CD14-positive monocyte (primary cell): Measurements from ENCODE around the gene PDE12. TPM values are rescaled to one million over a fixed set of nuclear protein-coding genes. Genes with fewer than 3 reads are reported as not detected.

Experiments used
- DNase-seq, 3 donors: peaks; one replicate each; pipeline ENCODE4 v3.0.0-alpha.2; 2011 to 2022
- H2AFZ ChIP-seq: 2 replicates; pipeline ENCODE4 v1.6.0; 2012; ENCODE audit warnings: mild to moderate bottlenecking, low read depth, low read length, inconsistent platforms; ENCODE audit not compliant: insufficient read depth, poor library complexity, severe bottlenecking
- H3K27ac ChIP-seq, 2 donors: 1 replicate in 1 of 2; 2 replicates in 1 of 2; pipeline ENCODE4 v1.5.1; 2012 to 2013; ENCODE audit warnings: low read length in 2 of 2, control low read depth in 1 of 2, inconsistent platforms in 1 of 2, low read depth in 1 of 2, mild to moderate bottlenecking in 1 of 2
- H3K27me3 ChIP-seq, 2 donors: one replicate each; pipeline versions ENCODE4 v1.6.0 to v1.6.1; 2011 to 2013; ENCODE audit warnings: low read length in 2 of 2; ENCODE audit not compliant: control insufficient read depth in 2 of 2, insufficient read depth in 2 of 2
- H3K36me3 ChIP-seq, 2 donors: replicated peaks in 1 of 2; 1 replicate in 1 of 2; 2 replicates in 1 of 2; pipeline versions ENCODE4 v1.5.1 to v1.6.1; 2012 to 2013; ENCODE audit warnings: low read length in 2 of 2, control low read depth in 1 of 2, inconsistent platforms in 1 of 2, mild to moderate bottlenecking in 1 of 2; ENCODE audit not compliant: insufficient read depth in 2 of 2, control insufficient read depth in 1 of 2
- H3K4me1 ChIP-seq, 2 donors: 1 replicate in 1 of 2; 2 replicates in 1 of 2; pipeline versions ENCODE4 v1.5.1 to v1.6.1; 2012 to 2013; ENCODE audit warnings: low read length in 2 of 2, control low read depth in 1 of 2, inconsistent platforms in 1 of 2, mild to moderate bottlenecking in 1 of 2, moderate library complexity in 1 of 2; ENCODE audit not compliant: insufficient read depth in 2 of 2, control insufficient read depth in 1 of 2
- H3K4me2 ChIP-seq: replicated peaks from 2 replicates; pipeline ENCODE3; 2012; ENCODE audit warnings: low read length, moderate library complexity, mild to moderate bottlenecking; ENCODE audit not compliant: poor library complexity, severe bottlenecking; ENCODE audit errors: extremely low read depth
- H3K4me3 ChIP-seq, 3 experiments: fragments of 200-600 bp in 1 of 3; sonication (generic) in 1 of 3; replicated peaks in 1 of 3; 1 replicate in 2 of 3; 2 replicates in 1 of 3; pipeline ENCODE4 v1.5.1; 2011 to 2013; ENCODE audit warnings: low read length in 3 of 3, mild to moderate bottlenecking in 3 of 3, control low read depth in 2 of 3, low read depth in 2 of 3, inconsistent platforms in 1 of 3, moderate library complexity in 1 of 3
- H3K79me2 ChIP-seq: 2 replicates; pipeline ENCODE4 v1.6.0; 2012; ENCODE audit warnings: mild to moderate bottlenecking, control low read depth, inconsistent platforms, low read length, moderate library complexity; ENCODE audit not compliant: insufficient read depth
- H3K9ac ChIP-seq: 2 replicates; pipeline ENCODE4 v1.6.0; 2017; ENCODE audit warnings: low read length, mild to moderate bottlenecking; ENCODE audit not compliant: insufficient read depth, poor library complexity, severe bottlenecking
- H3K9me3 ChIP-seq, 2 donors: replicated peaks in 1 of 2; 1 replicate in 1 of 2; 2 replicates in 1 of 2; pipeline versions ENCODE4 v1.5.1 to v1.6.1; 2012 to 2013; ENCODE audit warnings: low read length in 2 of 2, control low read depth in 1 of 2; ENCODE audit not compliant: control insufficient read depth in 1 of 2, insufficient read depth in 1 of 2
- H4K20me1 ChIP-seq: 2 replicates; pipeline ENCODE4 v1.6.0; 2012; ENCODE audit warnings: mild to moderate bottlenecking, low read length, control low read depth, moderate library complexity; ENCODE audit not compliant: insufficient read depth
- H3K27ac Mint-ChIP-seq, 7 donors: one replicate each; pipeline ENCODE4 v1.8.0; 2020; ENCODE audit warnings: mild to moderate bottlenecking in 7 of 7, mixed read lengths in 7 of 7, moderate library complexity in 6 of 7, inconsistent platforms in 2 of 7
- H3K27me3 Mint-ChIP-seq, 3 donors: one replicate each; pipeline ENCODE4 v1.8.0; 2021 to 2022; ENCODE audit warnings: low read depth in 3 of 3, mild to moderate bottlenecking in 3 of 3, mixed read lengths in 3 of 3, moderate library complexity in 3 of 3, inconsistent platforms in 1 of 3
- H3K36me3 Mint-ChIP-seq, 2 donors: one replicate each; pipeline ENCODE4 v1.8.0; 2020; ENCODE audit warnings: mixed read lengths in 2 of 2, inconsistent platforms in 1 of 2, mild to moderate bottlenecking in 1 of 2
- H3K4me1 Mint-ChIP-seq: one replicate; pipeline ENCODE4 v1.8.0; 2020; ENCODE audit warnings: mild to moderate bottlenecking, mixed read lengths
- H3K4me3 Mint-ChIP-seq, 2 donors: one replicate each; pipeline ENCODE4 v1.8.0; 2020; ENCODE audit warnings: mild to moderate bottlenecking in 2 of 2, mixed read lengths in 2 of 2, moderate library complexity in 1 of 2
- H3K9me3 Mint-ChIP-seq, 7 donors: one replicate each; pipeline ENCODE4 v1.8.0; 2020 to 2022; ENCODE audit warnings: mixed read lengths in 7 of 7, mild to moderate bottlenecking in 6 of 7, moderate library complexity in 6 of 7, inconsistent platforms in 2 of 7
- CTCF ChIP-seq: fragments of 200-600 bp; IDR thresholded peaks from one replicate; pipeline ENCODE4 v1.8.0; 2022; ENCODE audit warnings: antibody characterized with exemption, mild to moderate bottlenecking
- WGBS: methylation state at CpG from one replicate; pipeline ENCODE4 v1.1.5; 2013; ENCODE audit warnings: missing lambda C conversion rate; ENCODE audit not compliant: insufficient coverage; 5-methylcytosine and 5-hydroxymethylcytosine counted together
- intact Hi-C, 2 donors: fragments of 100-400 bp; cut with micrococcal nuclease; formaldehyde crosslinking; loops; one replicate each; pipeline versions ENCODE4 v1.15.0 to v1.15.1; 2023
- polyA plus RNA-seq, 3 donors: library from polyadenylated mRNA; depleted of rRNA in 1 of 3; unstranded in 2 of 3; stranded (reverse) in 1 of 3; fragments of 300-500 nt in 2 of 3; fragments of >200 nt in 1 of 3; fragmentation: Illumina TruSeq in 2 of 3; gene quantifications; 1 replicate in 2 of 3; 2 replicates in 1 of 3; pipeline ENCODE4 v1.2.3, GENCODE V29; 2012 to 2021

Gene PDE12
- polyA plus RNA-seq, 3 donors: 5.1 to 11.3 (median 11.0) TPM

- Histone ChIP-seq H3K4me1 (peaks cover 25 to 27% of the 10 kb centered on the region in 2 donors), H4K20me1 (peaks cover 13% of the 10 kb centered on the region), H3K27ac (peak overlapping the region; percentile 94 to 96), H3K9me3 (no peaks in the 10 kb centered on the region), H3K4me2 (peak overlapping the region; percentile 87), H3K79me2 (peaks cover 46% of the 10 kb centered on the region), H3K9ac (peak overlapping the region; percentile 95), H3K27me3 (no peaks in the 10 kb centered on the region), H2AFZ (peak overlapping the region; percentile 100), H3K4me3 (peak overlapping the region; percentile 73 to 94 (median 86)), H3K36me3 (peaks cover 9 to 16% of the 10 kb centered on the region in 2 donors)
- Mint-ChIP-seq H3K27ac (peak overlapping the region; percentile 96 to 100 (median 99)), H3K9me3 (no peaks in the 10 kb centered on the region), H3K36me3 (peaks cover 9 to 17% of the 10 kb centered on the region in 2 donors), H3K27me3 (peaks cover 0 to 1% (median 0%) of the 10 kb centered on the region in 3 donors), H3K4me1 (peaks cover 30% of the 10 kb centered on the region), H3K4me3 (peak overlapping the region; percentile 97 to 99)
- DNase-seq: no peak
- no CpG with 5 or more reads among the region's 8 CpGs for WGBS
- no peak for TF ChIP-seq CTCF
- intact Hi-C loops: loop anchor here (5.0 kb wide), 2 partner anchors 42 to 202 kb away; partner anchors contain the start of genes ARF4 (in 1 of the 2) and SLMAP (in 1 of the 2)
Measured at GRCh38 chr3:57555306-57555705, 768 bp upstream of the PDE12 start.

- peaks cover 13% of the 10 kb centered on the region for H4K20me1 ChIP-seq
- H3K79me2 ChIP-seq: peaks cover 46% of the 10 kb centered on the region
- under 1% methylated on average over 48 of the region's 54 CpGs for WGBS
- Mint-ChIP-seq H3K27ac (peak overlapping the region; percentile 96 to 100 (median 99)), H3K36me3 (peaks cover 15 to 25% of the 10 kb centered on the region in 2 donors), H3K9me3 (no peaks in the 10 kb centered on the region), H3K4me3 (peak overlapping the region; percentile 97 to 99), H3K27me3 (no peaks in the 10 kb centered on the region), H3K4me1 (peaks cover 32% of the 10 kb centered on the region)
- peak overlapping the region; percentile 95 for H3K9ac ChIP-seq
- peak in 2 of 3 donors; percentile 4 to 23 for DNase-seq
- H3K4me1 ChIP-seq: peaks cover 25 to 27% of the 10 kb centered on the region in 2 donors
- no peak for TF ChIP-seq CTCF
- H3K36me3 ChIP-seq: peaks cover 18 to 28% of the 10 kb centered on the region in 2 donors
- H3K4me3 ChIP-seq: peak overlapping the region; percentile 73 to 94 (median 86)
- peak overlapping the region; percentile 94 to 96 for H3K27ac ChIP-seq
- H2AFZ ChIP-seq: peak overlapping the region; percentile 100
- intact Hi-C loops: loop anchor here (2.0 to 5.0 kb wide), 3 partner anchors 40 to 201 kb away; partner anchors contain the start of genes ARF4 (in 2 of the 2) and SLMAP (in 1 of the 2)
- no peaks in the 10 kb centered on the region for H3K9me3 ChIP-seq
- H3K27me3 ChIP-seq: no peaks in the 10 kb centered on the region
- peak overlapping the region; percentile 87 for H3K4me2 ChIP-seq
Measured at GRCh38 chr3:57556459-57557084, 498 bp downstream of the PDE12 start.
